Measurements from ENCODE around the gene IDS.

GRCh38 chrX:149517308-149517707 is 12.2 kb upstream of the IDS start:
- TF ChIP-seq CTCF (IDR thresholded peaks at IDR 0.05) (no peak), POLR2AphosphoS5 (IDR thresholded peaks at IDR 0.05) (no peak), EP300 (IDR thresholded peaks at IDR 0.05) (no peak)

All from sigmoid colon (tissue), 4 donors.